ENCODE results near the gene PHOX2A.

- TF ChIP-seq CTCF (IDR thresholded peaks at IDR 0.05; ENCODE audit: insufficient read depth, low read depth, low read length), result no peak
- TF ChIP-seq EZH2 (IDR thresholded peaks at IDR 0.05; ENCODE audit: insufficient read depth, low read length), result no peak
These were observed 13.6 kb upstream of the PHOX2A start for GRCh38 chr11:72257570-72257969.
